H9 (cell line): ENCODE data around the gene PSMC1. TPM values are rescaled to one million over a fixed set of nuclear protein-coding genes. Genes with fewer than 3 reads are reported as not detected.

Experiments used
- DNase-seq: peaks from one replicate; pipeline ENCODE4 v3.0.0-alpha.2; 2017
- H2AFZ ChIP-seq: one replicate; pipeline ENCODE4 v1.6.1; 2013; ENCODE audit warnings: mild to moderate bottlenecking, low read length, control low read depth, moderate library complexity
- H2AK5ac ChIP-seq: 2 replicates; pipeline ENCODE4 v1.6.1; 2013; ENCODE audit warnings: low read length, control low read depth, mixed read lengths; ENCODE audit not compliant: insufficient read length
- H2BK120ac ChIP-seq: one replicate; pipeline ENCODE4 v1.6.1; 2013; ENCODE audit warnings: low read depth, mild to moderate bottlenecking, low read length, control low read depth, inconsistent platforms; ENCODE audit not compliant: poor library complexity, severe bottlenecking
- H2BK12ac ChIP-seq: 2 replicates; pipeline ENCODE4 v1.6.1; 2013; ENCODE audit warnings: low read length, control low read depth, mixed read lengths, low read depth; ENCODE audit not compliant: insufficient read length
- H2BK15ac ChIP-seq: 2 replicates; pipeline ENCODE4 v1.6.1; 2013; ENCODE audit warnings: low read depth, low read length, control low read depth
- H2BK20ac ChIP-seq: one replicate; pipeline ENCODE4 v1.6.1; 2013; ENCODE audit warnings: low read depth, mild to moderate bottlenecking, low read length, control low read depth, inconsistent platforms; ENCODE audit not compliant: poor library complexity, severe bottlenecking
- H2BK5ac ChIP-seq: 2 replicates; pipeline ENCODE4 v1.6.1; 2013; ENCODE audit warnings: low read length, control low read depth, mixed read lengths; ENCODE audit not compliant: insufficient read length
- H3K14ac ChIP-seq: 2 replicates; pipeline ENCODE4 v1.6.1; 2013; ENCODE audit warnings: low read length, control low read depth; ENCODE audit not compliant: insufficient read depth
- H3K18ac ChIP-seq: 2 replicates; pipeline ENCODE4 v1.6.1; 2013; ENCODE audit warnings: low read depth, mild to moderate bottlenecking, mixed read lengths, low read length, control low read depth; ENCODE audit not compliant: insufficient read length
- H3K23ac ChIP-seq: 2 replicates; pipeline ENCODE4 v1.6.1; 2013; ENCODE audit warnings: low read length, control low read depth, mixed read lengths, low read depth; ENCODE audit not compliant: insufficient read length
- H3K23me2 ChIP-seq: 2 replicates; pipeline ENCODE4 v1.6.1; 2013; ENCODE audit warnings: low read depth, mild to moderate bottlenecking, mixed read lengths, low read length, control low read depth; ENCODE audit not compliant: insufficient read length, poor library complexity, severe bottlenecking
- H3K27ac ChIP-seq: 2 replicates; pipeline ENCODE4 v1.5.1; 2013; ENCODE audit warnings: low read length, control low read depth, mixed read lengths, low read depth; ENCODE audit not compliant: insufficient read length
- H3K27me3 ChIP-seq: 2 replicates; pipeline ENCODE4 v1.6.1; 2013; ENCODE audit warnings: low read length, control low read depth, inconsistent platforms; ENCODE audit not compliant: insufficient read depth
- H3K4ac ChIP-seq: 2 replicates; pipeline ENCODE4 v1.6.1; 2013; ENCODE audit warnings: low read depth, mild to moderate bottlenecking, control low read depth, inconsistent platforms, low read length, moderate library complexity
- H3K4me1 ChIP-seq: 2 replicates; pipeline ENCODE4 v1.6.1; 2013; ENCODE audit warnings: low read length, control low read depth, inconsistent platforms; ENCODE audit not compliant: insufficient read depth
- H3K4me2 ChIP-seq: 2 replicates; pipeline ENCODE4 v1.6.1; 2013; ENCODE audit warnings: low read length, control low read depth, mixed read lengths; ENCODE audit not compliant: insufficient read length, insufficient read depth
- H3K56ac ChIP-seq: 2 replicates; pipeline ENCODE4 v1.6.1; 2013; ENCODE audit warnings: low read depth, mild to moderate bottlenecking, mixed read lengths, low read length, control low read depth; ENCODE audit not compliant: insufficient read length
- H3K79me1 ChIP-seq: 2 replicates; pipeline ENCODE4 v1.6.1; 2013; ENCODE audit warnings: low read depth, mild to moderate bottlenecking, moderate library complexity, low read length, control low read depth, inconsistent platforms; ENCODE audit not compliant: insufficient read depth, poor library complexity, severe bottlenecking
- H3K79me2 ChIP-seq: 2 replicates; pipeline ENCODE4 v1.6.1; 2013; ENCODE audit warnings: low read length, control low read depth, inconsistent platforms; ENCODE audit not compliant: insufficient read depth
- H3K9ac ChIP-seq: 2 replicates; pipeline ENCODE4 v1.6.1; 2013; ENCODE audit warnings: low read length, control low read depth, mixed read lengths; ENCODE audit not compliant: insufficient read length; ENCODE audit errors: extremely low read depth
- H3K9me3 ChIP-seq: one replicate; pipeline ENCODE4 v1.6.1; 2013; ENCODE audit warnings: low read depth, low read length, inconsistent platforms; ENCODE audit not compliant: control insufficient read depth
- H3T11ph ChIP-seq: one replicate; pipeline ENCODE4 v1.6.1; 2013; ENCODE audit warnings: mild to moderate bottlenecking, low read length, control low read depth, inconsistent platforms
- H4K20me1 ChIP-seq: one replicate; pipeline ENCODE4 v1.6.1; 2013; ENCODE audit not compliant: control insufficient read depth, insufficient read length, insufficient read depth
- H4K5ac ChIP-seq: 2 replicates; pipeline ENCODE4 v1.6.1; 2013; ENCODE audit warnings: low read depth, mild to moderate bottlenecking, mixed read lengths, low read length, control low read depth; ENCODE audit not compliant: insufficient read length
- H4K8ac ChIP-seq: replicated peaks from 2 replicates; pipeline ENCODE4 v1.6.1; 2013; ENCODE audit warnings: low read length, control low read depth, mixed read lengths, low read depth; ENCODE audit not compliant: insufficient read length
- H4K91ac ChIP-seq: 2 replicates; pipeline ENCODE4 v1.6.1; 2013; ENCODE audit warnings: low read depth, mild to moderate bottlenecking, moderate library complexity, mixed read lengths, low read length, control low read depth; ENCODE audit not compliant: insufficient read length
- H3K27ac Mint-ChIP-seq, 3 experiments: 2 replicates in 2 of 3; 3 replicates in 1 of 3; pipeline ENCODE4 v1.8.0; 2020 to 2021; ENCODE audit warnings: mixed read lengths in 3 of 3, mild to moderate bottlenecking in 1 of 3, moderate library complexity in 1 of 3
- H3K27me3 Mint-ChIP-seq: 2 replicates; pipeline ENCODE4 v1.8.0; 2021; ENCODE audit warnings: low read depth, mild to moderate bottlenecking, moderate library complexity, mixed read lengths
- H3K36me3 Mint-ChIP-seq, 3 experiments: 2 replicates in 2 of 3; 3 replicates in 1 of 3; pipeline ENCODE4 v1.8.0; 2020 to 2021; ENCODE audit warnings: low read depth in 3 of 3, mixed read lengths in 3 of 3; ENCODE audit not compliant: insufficient read depth in 1 of 3
- H3K4me1 Mint-ChIP-seq, 2 experiments: 2 replicates each; pipeline ENCODE4 v1.8.0; 2020; ENCODE audit warnings: mixed read lengths in 2 of 2
- H3K4me3 Mint-ChIP-seq, 2 experiments: 2 replicates in 1 of 2; 3 replicates in 1 of 2; pipeline ENCODE4 v1.8.0; 2020 to 2021; ENCODE audit warnings: mild to moderate bottlenecking in 2 of 2, mixed read lengths in 2 of 2, moderate library complexity in 1 of 2
- H3K9me3 Mint-ChIP-seq, 2 experiments: 2 replicates in 1 of 2; 3 replicates in 1 of 2; pipeline ENCODE4 v1.8.0; 2020; ENCODE audit warnings: mild to moderate bottlenecking in 2 of 2, mixed read lengths in 2 of 2, moderate library complexity in 1 of 2
- WGBS: extraction: QIAGEN DNeasy Blood & Tissue Kit; methylation state at CpG from one replicate; pipeline ENCODE4 v1.1.7; 2013; ENCODE audit warnings: missing lambda C conversion rate, low lambda C conversion rate, mixed read lengths; ENCODE audit not compliant: insufficient read length; ENCODE audit errors: extremely low coverage; 5-methylcytosine and 5-hydroxymethylcytosine counted together
- total RNA-seq: library from RNA; stranded (reverse); gene quantifications from 2 replicates; pipeline ENCODE4 v1.2.1, GENCODE V29; 2021
- TF ChIP-seq, protein P1 (sequence below): fragments of 200-600 bp; sonication (generic); conservative IDR thresholded peaks from 3 replicates; pipeline ENCODE4 v1.8.0; 2021; ENCODE audit warnings: antibody characterized with exemption, mild to moderate bottlenecking

Gene PSMC1
- total RNA-seq, 1 experiment from 2014 or later, result 113 TPM

DNA sequence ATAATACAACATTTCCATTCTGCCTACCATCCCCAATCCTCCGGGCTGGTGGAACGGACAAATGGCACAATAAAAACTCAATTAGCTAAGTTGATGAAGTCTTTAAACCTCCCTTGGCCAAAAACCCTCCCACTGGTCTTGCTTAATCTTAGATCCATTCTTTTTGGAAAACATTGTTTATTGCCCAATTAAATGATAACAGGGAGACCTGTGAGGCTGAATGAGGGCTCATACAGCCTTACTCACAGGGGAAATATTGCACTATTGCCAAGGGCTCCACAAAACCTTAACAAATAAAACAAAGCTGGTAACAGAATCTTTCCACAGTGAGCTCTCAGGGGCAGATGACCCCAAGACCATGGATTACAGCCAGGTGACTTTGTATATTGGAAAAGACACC lies 7.8 kb upstream of the PSMC1 start:
- Histone ChIP-seq H3K23me2 (no peaks in the 10 kb centered on the region), H4K8ac (no peak overlapping the region), H3K79me2 (no peaks in the 10 kb centered on the region), H3K9ac (no peak overlapping the region), H2AK5ac (no peak overlapping the region), H3K18ac (no peak overlapping the region), H2BK5ac (no peak overlapping the region), H2BK20ac (no peak overlapping the region), H3K14ac (no peak overlapping the region), H2BK120ac (no peak overlapping the region), H3K27ac (no peak overlapping the region), H4K5ac (no peak overlapping the region), H2BK12ac (no peak overlapping the region), H3K23ac (no peak overlapping the region), H3K4me2 (no peak overlapping the region), H3K27me3 (no peaks in the 10 kb centered on the region), H4K20me1 (no peaks in the 10 kb centered on the region), H3K56ac (no peak overlapping the region), H4K91ac (no peak overlapping the region), H2BK15ac (no peak overlapping the region), H2AFZ (no peak overlapping the region), H3K9me3 (no peaks in the 10 kb centered on the region), H3K4ac (no peak overlapping the region), H3T11ph (no peak overlapping the region), H3K79me1 (no peaks in the 10 kb centered on the region), H3K4me1 (no peaks in the 10 kb centered on the region)
- H3K27me3 Mint-ChIP-seq, result peaks cover 45% of the 10 kb centered on the region
- WGBS, result no CpG with 5 or more reads among the region's 2 CpGs
- H3K36me3 Mint-ChIP-seq, result no peaks in the 10 kb centered on the region
- H3K4me1 Mint-ChIP-seq, result no peaks in the 10 kb centered on the region
- H3K4me3 Mint-ChIP-seq, result no peak overlapping the region
- no peak for DNase-seq
- TF ChIP-seq, protein P1, sequence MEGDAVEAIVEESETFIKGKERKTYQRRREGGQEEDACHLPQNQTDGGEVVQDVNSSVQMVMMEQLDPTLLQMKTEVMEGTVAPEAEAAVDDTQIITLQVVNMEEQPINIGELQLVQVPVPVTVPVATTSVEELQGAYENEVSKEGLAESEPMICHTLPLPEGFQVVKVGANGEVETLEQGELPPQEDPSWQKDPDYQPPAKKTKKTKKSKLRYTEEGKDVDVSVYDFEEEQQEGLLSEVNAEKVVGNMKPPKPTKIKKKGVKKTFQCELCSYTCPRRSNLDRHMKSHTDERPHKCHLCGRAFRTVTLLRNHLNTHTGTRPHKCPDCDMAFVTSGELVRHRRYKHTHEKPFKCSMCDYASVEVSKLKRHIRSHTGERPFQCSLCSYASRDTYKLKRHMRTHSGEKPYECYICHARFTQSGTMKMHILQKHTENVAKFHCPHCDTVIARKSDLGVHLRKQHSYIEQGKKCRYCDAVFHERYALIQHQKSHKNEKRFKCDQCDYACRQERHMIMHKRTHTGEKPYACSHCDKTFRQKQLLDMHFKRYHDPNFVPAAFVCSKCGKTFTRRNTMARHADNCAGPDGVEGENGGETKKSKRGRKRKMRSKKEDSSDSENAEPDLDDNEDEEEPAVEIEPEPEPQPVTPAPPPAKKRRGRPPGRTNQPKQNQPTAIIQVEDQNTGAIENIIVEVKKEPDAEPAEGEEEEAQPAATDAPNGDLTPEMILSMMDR, result no peak
- H3K9me3 Mint-ChIP-seq, result peaks cover 2 to 3% of the 10 kb centered on the region in 2 experiments; a peak in 2 of 5 replicates
- no peak overlapping the region for H3K27ac Mint-ChIP-seq
